Progenitor cell of endocrine pancreas (in vitro differentiated cells): Measurements from ENCODE around the gene IFT81. TPM values are rescaled to one million over a fixed set of nuclear protein-coding genes. Genes with fewer than 3 reads are reported as not detected.

Source experiments
- DNase-seq: peaks from one replicate; pipeline ENCODE4 v3.0.0; 2021; ENCODE audit warnings: low spot score; ENCODE audit not compliant: unreplicated experiment
- H3K27ac Mint-ChIP-seq: 2 replicates; pipeline ENCODE4 v1.8.0; 2021; ENCODE audit warnings: mild to moderate bottlenecking, moderate library complexity, mixed read lengths
- H3K27me3 Mint-ChIP-seq: 2 replicates; pipeline ENCODE4 v1.8.0; 2021; ENCODE audit warnings: mixed read lengths
- H3K36me3 Mint-ChIP-seq: 2 replicates; pipeline ENCODE4 v1.8.0; 2022; ENCODE audit warnings: mixed read lengths; ENCODE audit not compliant: insufficient read depth
- H3K4me1 Mint-ChIP-seq: 2 replicates; pipeline ENCODE4 v1.8.0; 2021; ENCODE audit warnings: low read depth, mixed read lengths
- H3K4me3 Mint-ChIP-seq: 2 replicates; pipeline ENCODE4 v1.8.0; 2021; ENCODE audit warnings: low read depth, mild to moderate bottlenecking, moderate library complexity, mixed read lengths
- H3K9me3 Mint-ChIP-seq: 2 replicates; pipeline ENCODE4 v1.8.0; 2021; ENCODE audit warnings: low read depth, mixed read lengths
- total RNA-seq: library from RNA; stranded (reverse); gene quantifications from 2 replicates; pipeline ENCODE4 v1.2.1, GENCODE V29; 2021
- TF ChIP-seq, protein P1 (sequence below): fragments of 200-600 bp; sonication (generic); IDR thresholded peaks from one replicate; pipeline ENCODE4 v1.5.0; 2021; ENCODE audit warnings: antibody characterized with exemption, mild to moderate bottlenecking; ENCODE audit not compliant: unreplicated experiment

The IFT81 gene
- total RNA-seq, 1 donor from 2014 or later, result 48.7 TPM

- Mint-ChIP-seq H3K4me3 (no peak overlapping the region), H3K27ac (no peak overlapping the region), H3K36me3 (no peaks in the 10 kb centered on the region), H3K4me1 (peaks cover 19% of the 10 kb centered on the region), H3K27me3 (peaks cover 2% of the 10 kb centered on the region), H3K9me3 (no peaks in the 10 kb centered on the region)
- TF ChIP-seq, protein P1, sequence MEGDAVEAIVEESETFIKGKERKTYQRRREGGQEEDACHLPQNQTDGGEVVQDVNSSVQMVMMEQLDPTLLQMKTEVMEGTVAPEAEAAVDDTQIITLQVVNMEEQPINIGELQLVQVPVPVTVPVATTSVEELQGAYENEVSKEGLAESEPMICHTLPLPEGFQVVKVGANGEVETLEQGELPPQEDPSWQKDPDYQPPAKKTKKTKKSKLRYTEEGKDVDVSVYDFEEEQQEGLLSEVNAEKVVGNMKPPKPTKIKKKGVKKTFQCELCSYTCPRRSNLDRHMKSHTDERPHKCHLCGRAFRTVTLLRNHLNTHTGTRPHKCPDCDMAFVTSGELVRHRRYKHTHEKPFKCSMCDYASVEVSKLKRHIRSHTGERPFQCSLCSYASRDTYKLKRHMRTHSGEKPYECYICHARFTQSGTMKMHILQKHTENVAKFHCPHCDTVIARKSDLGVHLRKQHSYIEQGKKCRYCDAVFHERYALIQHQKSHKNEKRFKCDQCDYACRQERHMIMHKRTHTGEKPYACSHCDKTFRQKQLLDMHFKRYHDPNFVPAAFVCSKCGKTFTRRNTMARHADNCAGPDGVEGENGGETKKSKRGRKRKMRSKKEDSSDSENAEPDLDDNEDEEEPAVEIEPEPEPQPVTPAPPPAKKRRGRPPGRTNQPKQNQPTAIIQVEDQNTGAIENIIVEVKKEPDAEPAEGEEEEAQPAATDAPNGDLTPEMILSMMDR, result no peak
- DNase-seq, result no peak
Measured at GRCh38 chr12:110105986-110106385, 18.2 kb upstream of the IFT81 start.

- Mint-ChIP-seq H3K27me3 (peaks cover 2% of the 10 kb centered on the region), H3K27ac (no peak overlapping the region), H3K9me3 (no peaks in the 10 kb centered on the region), H3K4me1 (peaks cover 21% of the 10 kb centered on the region), H3K36me3 (no peaks in the 10 kb centered on the region), H3K4me3 (no peak overlapping the region)
- no peak for DNase-seq
- TF ChIP-seq, protein P1, result no peak
Measured at GRCh38 chr12:110107369-110108281, 16.5 kb upstream of the IFT81 start.

DNA sequence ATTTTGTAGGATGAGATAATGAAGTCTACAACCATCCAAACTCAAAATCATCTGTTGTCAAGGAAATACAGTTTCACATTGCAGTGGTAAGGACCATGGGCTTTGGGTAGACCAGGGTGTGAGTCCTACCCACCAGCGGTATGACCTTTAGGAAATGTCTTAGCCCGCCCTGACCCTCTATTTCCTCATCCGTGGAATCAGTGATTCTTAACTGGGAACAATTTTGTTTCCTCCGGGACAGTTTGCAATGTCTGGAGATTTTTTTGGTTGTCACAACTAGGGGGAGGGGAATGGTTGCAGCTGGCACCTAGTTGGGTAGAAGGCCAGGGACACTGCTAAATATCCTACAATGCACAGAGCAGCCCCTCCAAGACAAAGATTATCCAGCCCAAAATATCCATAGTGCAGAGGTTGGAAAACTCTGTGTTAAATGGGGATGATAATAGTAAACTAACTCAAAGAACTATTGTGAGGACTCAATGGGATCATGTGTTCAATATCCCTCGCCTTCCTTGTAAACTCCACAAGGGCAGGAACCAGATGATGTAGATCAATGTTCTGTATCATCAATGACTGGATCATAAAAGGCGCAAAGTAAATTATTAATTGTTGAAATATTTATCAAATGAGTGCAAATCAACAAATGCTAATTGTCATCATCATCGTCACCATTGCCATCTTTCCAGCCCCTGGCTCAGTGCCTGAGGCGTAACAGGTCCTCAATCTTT lies 15.7 kb upstream of the IFT81 start:
- no peaks in the 10 kb centered on the region for H3K36me3 Mint-ChIP-seq
- H3K4me3 Mint-ChIP-seq, result peak overlapping the region; percentile 4
- TF ChIP-seq, protein P1, result no peak
- H3K27me3 Mint-ChIP-seq, result peaks cover 2% of the 10 kb centered on the region
- H3K4me1 Mint-ChIP-seq, result peaks cover 21% of the 10 kb centered on the region
- H3K27ac Mint-ChIP-seq, result peak overlapping the region; percentile 95
- no peak for DNase-seq
- no peaks in the 10 kb centered on the region for H3K9me3 Mint-ChIP-seq

- no peak for DNase-seq
- Mint-ChIP-seq H3K27me3 (peaks cover 2% of the 10 kb centered on the region), H3K27ac (peak overlapping the region; percentile 95), H3K9me3 (no peaks in the 10 kb centered on the region), H3K4me3 (peak overlapping the region; percentile 11), H3K4me1 (peaks cover 21% of the 10 kb centered on the region), H3K36me3 (no peaks in the 10 kb centered on the region)
- TF ChIP-seq, protein P1, result no peak
Measured at GRCh38 chr12:110109037-110109836, 14.9 kb upstream of the IFT81 start.
